Measurements from ENCODE around the gene TNPO1.
"Not testable (repeated sequence)": the region's sequence is repeated elsewhere in the genome, so short reads cannot be mapped to it uniquely, and the experiment has no call there.

TNPO1 gene

GRCh38 chr5:72854419-72854818 lies 38.0 kb downstream of the TNPO1 start:
- no peak for DNase-seq (ENCODE audit: low read depth in 2 of 2)

GRCh38 chr5:72855821-72856220 lies 39.4 kb downstream of the TNPO1 start:
- no peak for DNase-seq (ENCODE audit: low read depth in 2 of 2)

DNA sequence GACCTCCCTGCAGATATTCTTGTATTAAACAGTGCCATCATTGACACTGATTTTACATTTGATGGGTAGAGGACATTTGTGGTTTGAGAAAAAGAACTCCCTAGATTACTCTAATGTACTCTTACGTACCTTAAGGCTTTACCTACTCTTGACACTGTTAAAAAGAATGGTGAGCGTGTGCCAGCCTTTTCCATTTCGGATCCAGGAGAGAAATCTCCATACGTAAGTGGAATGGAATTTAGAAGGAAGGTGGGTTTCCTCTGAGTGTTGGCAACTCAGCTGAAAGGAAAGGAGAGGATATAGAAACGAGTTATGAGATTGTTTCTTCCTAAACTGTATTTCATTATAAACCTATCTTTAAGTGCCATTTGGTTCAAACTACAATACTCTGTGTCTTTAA lies 40.9 kb downstream of the TNPO1 start:
- no peak for DNase-seq (ENCODE audit: low read depth in 2 of 2)

DNA sequence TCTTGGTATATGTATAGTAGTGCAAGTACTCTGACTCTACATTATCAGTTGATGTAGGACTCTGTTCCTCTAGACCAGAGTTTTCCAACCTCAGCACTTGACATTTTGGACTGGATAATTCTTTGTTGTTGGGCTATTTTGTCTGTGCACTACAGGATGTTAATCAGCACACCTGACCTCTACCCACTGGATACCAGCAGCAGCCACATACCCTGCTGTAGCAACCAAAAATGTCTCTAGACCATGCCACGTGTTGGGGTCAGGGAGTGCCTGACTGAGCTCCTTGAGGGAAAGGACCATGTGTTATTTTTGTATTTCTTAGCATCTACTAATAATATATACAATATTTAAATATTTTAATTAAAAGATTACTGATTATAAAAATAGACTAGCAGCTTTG lies 42.7 kb downstream of the TNPO1 start:
- DNase-seq (ENCODE audit: low read depth in 2 of 2): no peak

DNA sequence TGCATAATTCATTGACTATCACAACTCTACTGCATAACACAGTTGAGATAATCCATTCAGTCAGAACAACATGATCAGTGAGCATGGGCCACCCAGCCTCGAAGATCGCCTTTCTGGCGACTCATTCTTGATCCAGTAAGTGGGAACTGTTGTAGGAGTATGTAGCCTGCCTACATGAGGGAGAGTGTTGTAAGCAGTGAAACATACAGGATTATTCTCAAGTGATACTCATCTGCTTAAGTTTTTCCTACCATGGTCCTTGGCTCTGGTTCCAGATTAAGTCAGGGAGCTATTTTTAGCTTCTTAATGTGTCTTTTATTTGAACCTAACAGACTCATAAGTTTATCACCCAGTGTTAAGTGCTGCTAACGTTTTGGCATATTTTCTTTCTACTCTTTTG lies 44.0 kb downstream of the TNPO1 start:
- no peak for DNase-seq (ENCODE audit: low read depth in 2 of 2)

- no peak for DNase-seq (ENCODE audit: low read depth in 2 of 2)
Observed at GRCh38 chr5:72871366-72872024, 55.0 kb downstream of the TNPO1 start.

- DNase-seq (ENCODE audit: low read depth in 2 of 2): no peak
Observed at GRCh38 chr5:72878854-72879253, 62.4 kb downstream of the TNPO1 start.

DNA sequence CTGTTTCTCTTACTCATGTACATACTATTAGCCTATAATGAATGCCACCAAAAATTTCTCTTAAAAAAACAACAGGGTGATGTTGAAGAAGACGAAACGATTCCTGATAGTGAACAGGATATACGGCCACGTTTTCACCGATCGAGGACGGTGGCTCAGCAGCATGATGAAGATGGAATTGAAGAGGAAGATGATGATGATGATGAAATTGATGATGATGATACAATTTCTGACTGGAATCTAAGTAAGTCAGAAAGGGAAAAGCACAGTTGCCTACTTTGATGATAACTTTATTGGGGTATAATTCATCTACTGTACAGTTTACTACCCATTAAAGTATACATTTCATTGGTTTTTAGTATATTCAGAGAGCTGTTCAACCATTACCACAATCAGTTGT lies 66.5 kb downstream of the TNPO1 start:
- DNase-seq (ENCODE audit: low read depth in 2 of 2): no peak

DNA sequence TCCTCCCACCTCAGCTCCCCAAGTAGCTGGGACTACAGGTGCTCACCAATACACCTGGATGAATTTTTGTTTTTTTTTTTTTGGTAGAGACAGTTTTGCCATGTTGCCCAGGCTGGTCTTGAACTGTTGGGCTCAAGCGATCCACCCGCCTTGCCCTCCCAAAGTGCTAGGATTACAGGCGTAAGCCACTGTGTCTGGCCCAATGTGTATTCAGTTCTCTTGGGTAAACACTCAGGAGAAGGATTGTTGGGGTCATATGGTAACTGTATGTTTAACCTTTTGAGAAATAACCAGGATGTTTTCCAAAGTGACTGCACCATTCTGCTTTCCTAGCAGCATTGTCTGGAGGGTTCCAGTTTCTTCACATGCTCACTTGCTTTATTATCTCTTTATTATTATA lies 67.4 kb downstream of the TNPO1 start:
- no peak for DNase-seq (ENCODE audit: low read depth in 2 of 2)

- no peak for DNase-seq (ENCODE audit: low read depth in 2 of 2)
Observed at GRCh38 chr5:72884892-72885291, 68.4 kb downstream of the TNPO1 start.

DNA sequence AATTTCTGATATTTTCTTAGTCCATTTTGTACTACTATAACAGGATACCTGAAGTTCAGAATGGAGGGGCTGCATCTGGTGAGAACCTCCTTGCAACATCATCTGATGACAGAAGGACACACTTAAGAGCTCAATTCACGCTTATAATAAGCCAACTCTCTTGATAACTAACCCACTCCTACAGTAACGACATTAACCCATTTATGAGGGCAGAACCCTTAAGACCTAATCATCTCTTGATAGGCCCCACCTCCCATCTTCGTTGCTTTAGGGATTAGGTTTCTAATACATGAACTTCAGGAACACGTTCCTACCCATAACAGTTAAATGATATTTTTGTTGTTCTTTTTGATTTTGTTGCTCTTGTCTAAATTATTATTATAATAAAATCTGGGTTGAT lies 69.4 kb downstream of the TNPO1 start:
- DNase-seq (ENCODE audit: low read depth in 2 of 2): no peak

DNA sequence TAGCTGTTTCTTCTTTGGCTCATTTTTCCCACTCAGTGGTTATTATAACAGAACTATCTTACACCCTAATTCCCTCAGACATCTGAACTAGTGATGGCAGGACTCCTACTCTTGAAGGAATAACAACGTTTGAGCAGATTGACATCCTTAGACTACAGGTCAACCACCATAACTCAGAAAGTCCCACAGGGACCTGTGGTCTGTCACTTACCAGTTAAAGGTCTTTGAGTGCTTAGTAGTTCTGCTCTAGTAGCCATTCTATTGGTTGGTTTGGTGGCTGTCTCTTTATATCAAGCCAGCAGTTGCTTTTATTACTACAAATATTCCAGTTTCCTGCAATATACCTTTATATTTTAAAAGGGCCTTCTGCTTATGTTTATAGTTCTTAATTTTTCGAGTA lies 72.1 kb downstream of the TNPO1 start:
- no peak for DNase-seq (ENCODE audit: low read depth in 2 of 2)

DNA sequence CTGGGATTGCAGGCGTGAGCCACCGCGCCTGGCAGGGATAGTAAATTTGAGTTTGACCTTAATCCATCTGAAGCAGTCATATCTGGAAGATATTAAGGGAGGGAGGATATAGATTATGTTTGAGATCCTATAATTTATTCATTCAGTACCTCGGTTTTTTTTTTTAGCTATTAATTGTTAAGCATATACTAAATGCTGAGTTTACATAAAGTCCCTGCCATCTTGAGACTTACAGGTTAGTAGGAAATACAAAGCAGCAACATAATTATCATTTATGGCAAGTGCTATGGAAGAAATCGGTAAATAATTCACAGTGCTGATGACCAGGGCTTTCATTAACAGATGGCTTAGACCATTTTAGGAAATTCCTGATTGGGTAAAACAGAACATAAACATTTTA lies 72.9 kb downstream of the TNPO1 start:
- no peak for DNase-seq (ENCODE audit: low read depth in 2 of 2)

- no peak for DNase-seq (ENCODE audit: low read depth in 2 of 2)
Observed at GRCh38 chr5:72892846-72893245, 76.4 kb downstream of the TNPO1 start.

- no peak for DNase-seq (ENCODE audit: low read depth in 2 of 2)
Observed at GRCh38 chr5:72895758-72896157, 79.3 kb downstream of the TNPO1 start.

DNA sequence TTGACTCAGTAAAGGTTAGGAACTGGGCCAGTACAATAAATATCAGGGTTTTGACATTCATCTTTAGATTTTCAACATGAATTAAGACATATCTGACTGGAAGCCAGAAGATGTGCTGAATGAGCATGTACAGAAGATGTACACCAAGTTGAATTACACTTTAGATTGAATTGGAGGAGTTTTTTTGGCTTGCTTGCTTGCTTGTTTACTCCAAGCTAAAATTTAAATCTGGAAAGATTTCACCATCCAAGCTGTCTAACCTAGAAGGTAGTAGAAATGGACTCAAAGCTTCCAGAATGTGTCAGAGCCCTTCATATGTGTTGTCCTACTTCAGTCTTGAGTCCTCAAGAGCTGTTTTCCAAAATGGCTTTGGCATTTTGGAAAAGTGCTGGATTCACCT lies 90.3 kb downstream of the TNPO1 start:
- DNase-seq (ENCODE audit: low read depth in 2 of 2): no peak

DNA sequence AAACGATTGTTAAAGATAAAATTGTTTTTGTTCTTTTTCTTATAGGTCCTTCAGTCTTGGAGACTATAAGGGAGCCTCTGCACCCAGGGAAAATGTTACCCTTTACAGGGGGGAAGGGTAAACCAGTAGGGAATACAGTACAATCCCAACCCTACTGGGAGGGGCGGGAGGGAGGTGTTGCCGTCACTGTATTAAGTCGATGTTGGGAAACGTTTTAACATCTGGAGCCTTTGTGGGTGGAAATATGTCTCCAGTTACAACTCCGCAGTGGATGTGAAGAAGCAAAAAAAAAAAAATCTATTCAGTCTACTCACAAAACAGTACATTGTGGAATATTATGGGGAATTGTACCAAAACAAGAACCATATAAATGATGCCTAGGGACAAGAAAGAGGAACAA lies 92.2 kb downstream of the TNPO1 start:
- DNase-seq (ENCODE audit: low read depth in 2 of 2): no peak

DNA sequence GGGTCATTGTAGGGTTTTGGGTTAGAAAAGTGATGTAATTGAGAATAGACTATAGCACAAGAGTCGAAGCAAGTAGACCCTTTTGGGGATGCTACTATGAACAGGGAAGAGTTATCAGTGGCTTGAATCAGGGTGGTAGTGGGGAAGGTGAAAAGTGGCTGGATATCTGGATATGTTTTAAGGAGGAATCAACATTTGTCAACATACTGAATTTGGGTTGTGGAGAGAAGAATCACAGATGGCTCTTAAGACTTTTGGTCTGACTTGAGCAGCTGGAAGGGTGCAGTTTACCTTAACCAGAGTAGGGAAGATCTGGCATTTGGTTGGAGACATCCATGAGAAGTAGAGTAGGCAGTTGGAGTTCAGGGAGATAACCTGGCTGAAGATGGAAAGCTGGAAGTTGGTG lies 100.9 kb downstream of the TNPO1 start:
- no peak for DNase-seq (ENCODE audit: low read depth in 2 of 2)

- no peak for DNase-seq (ENCODE audit: low read depth in 2 of 2)
Observed at GRCh38 chr5:72920690-72921502, 104.4 kb downstream of the TNPO1 start.

- DNase-seq (ENCODE audit: low read depth in 2 of 2): no peak
Observed at GRCh38 chr5:72921886-72922285, 105.4 kb downstream of the TNPO1 start.

DNA sequence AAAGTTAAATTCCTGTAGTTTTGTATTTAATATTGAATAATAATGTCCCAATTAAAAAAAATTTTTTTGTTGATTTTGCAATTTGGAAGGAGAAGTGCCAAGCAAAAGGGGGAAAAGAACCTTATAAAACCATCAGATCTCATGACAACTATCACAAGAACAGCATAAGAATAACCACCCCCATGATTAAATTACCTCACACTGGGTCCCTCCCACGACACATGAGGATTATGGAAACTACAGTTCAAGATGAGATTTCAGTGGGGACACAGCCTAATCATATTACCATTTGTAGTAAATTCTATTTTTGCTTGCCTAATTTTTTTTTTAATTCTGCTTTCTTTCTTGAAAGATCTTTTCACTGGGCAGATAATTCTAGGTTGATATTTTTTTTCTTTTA lies 106.0 kb downstream of the TNPO1 start:
- no peak for DNase-seq (ENCODE audit: low read depth in 2 of 2)

DNA sequence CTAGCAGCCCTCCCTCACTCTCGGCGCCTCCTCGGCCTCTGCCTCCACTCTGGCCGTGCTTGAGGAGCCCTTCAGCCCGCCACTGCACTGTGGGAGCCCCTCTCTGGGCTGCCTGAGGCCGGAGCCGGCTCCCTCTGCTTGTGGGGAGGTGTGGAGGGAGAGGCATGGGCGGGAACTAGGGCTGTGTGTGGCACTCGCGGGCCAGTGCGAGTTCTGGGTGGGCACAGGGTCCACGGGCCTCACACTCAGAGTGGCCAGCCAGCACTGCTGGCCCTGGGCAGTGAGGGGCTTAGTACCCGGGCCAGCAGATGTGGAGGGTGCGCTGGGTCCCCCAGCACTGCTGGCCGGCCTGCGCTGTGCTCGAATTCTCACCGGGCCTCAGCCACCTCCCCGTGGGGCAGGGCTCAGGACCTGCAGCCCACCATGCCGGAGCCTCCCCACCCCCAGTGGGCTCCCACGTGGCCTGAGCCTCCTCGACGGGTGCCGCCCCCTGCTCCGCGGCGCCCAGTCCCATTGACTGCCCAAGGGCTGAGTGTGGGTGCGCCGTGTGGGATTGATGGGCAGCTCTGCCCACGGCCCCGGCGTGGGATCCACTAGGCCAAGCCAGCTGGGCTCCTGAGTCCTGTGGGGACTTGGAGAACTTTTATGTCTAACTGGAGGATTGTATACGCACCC lies 109.0 kb downstream of the TNPO1 start:
- DNase-seq (ENCODE audit: low read depth in 2 of 2): no peak

DNA sequence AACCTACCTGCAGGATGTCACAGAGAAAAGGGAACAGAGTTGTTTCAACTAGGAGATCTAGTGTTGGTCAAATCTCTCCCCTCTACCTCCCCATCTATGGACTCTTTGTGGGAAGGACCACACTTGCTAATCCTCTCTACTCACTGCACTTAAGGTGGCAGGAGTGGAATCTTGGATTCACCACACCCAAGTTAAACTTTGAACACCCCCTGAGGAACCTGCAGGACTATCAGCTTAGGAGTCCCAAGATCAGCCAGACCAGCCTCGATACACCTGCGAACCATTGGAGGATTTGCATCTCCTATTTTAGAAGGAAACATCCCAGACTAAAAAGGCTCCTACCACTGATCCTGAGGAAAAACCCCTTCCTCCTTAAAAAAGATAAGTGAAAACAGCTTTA lies 116.2 kb downstream of the TNPO1 start:
- DNase-seq (ENCODE audit: low read depth in 2 of 2): not testable (repeated sequence)
